Cardiac septum (tissue), 1 donor: ENCODE measurements around the gene MSX2. TPM values are rescaled to one million over a fixed set of nuclear protein-coding genes. Genes with fewer than 3 reads are reported as not detected.

Source experiments
- DNase-seq: peaks from one replicate; pipeline ENCODE4 v3.0.0-alpha.2; 2020; ENCODE audit warnings: low spot score
- intact Hi-C: fragments of 100-400 bp; cut with DNase I; formaldehyde crosslinking; loops from one replicate; pipeline ENCODE4 v1.14.0; 2022
- total RNA-seq: library from RNA; stranded (reverse); fragmentation: NEBNext Ultra II Directional; extraction: Animal tissue kit (Norgen Biotek cat#: 25700); gene quantifications from one replicate; pipeline ENCODE4 v1.2.1, GENCODE V29; 2021
- donor health status: DM: no; HTN: no; CAD: no.

Gene MSX2
- total RNA-seq, 1 donor from 2014 or later: 2.1 TPM

DNA sequence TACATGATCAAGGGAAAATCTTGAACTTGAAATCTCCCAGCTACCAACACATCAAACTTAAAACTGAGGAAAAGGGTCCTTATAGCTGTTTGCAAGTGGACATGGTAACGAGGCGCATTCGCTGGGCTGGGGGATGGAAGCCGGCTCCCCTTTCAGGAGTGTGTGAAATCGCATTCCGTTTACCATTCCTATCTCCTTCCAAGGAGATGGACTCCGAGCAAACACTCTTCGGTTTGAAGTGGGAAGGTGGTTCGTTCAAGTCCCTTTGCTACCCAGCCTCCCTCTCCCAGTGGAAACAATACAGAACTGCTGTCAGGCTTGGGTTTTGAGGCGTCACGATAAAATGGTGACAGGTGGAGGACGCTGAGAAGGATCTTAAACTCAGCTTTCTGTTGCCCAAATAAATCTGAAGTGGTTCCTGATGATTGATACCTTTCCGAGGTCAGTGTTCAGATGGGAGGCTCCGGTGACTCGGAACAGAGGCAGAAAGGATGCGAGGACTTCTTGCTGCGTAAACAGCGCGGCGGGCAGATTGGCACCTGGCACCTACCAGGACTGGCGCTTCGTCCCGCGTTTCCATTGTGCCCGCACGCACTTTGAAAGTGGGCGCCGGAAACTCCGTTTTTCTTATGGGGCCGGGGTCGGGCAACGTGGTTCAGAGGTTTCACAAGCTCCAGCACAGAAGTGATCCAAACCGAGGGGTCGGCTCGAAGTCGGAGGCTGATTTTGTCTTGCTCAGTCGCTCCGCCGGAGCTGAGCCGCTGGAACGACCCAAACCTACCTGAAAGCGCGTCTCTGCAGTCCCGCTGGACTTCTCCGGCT lies 7.0 kb downstream of the MSX2 start:
- no peak for DNase-seq
- intact Hi-C loops: no loop called here

GRCh38 chr5:174732036-174733020 lies 7.9 kb downstream of the MSX2 start:
- intact Hi-C loops: no loop called here

DNA sequence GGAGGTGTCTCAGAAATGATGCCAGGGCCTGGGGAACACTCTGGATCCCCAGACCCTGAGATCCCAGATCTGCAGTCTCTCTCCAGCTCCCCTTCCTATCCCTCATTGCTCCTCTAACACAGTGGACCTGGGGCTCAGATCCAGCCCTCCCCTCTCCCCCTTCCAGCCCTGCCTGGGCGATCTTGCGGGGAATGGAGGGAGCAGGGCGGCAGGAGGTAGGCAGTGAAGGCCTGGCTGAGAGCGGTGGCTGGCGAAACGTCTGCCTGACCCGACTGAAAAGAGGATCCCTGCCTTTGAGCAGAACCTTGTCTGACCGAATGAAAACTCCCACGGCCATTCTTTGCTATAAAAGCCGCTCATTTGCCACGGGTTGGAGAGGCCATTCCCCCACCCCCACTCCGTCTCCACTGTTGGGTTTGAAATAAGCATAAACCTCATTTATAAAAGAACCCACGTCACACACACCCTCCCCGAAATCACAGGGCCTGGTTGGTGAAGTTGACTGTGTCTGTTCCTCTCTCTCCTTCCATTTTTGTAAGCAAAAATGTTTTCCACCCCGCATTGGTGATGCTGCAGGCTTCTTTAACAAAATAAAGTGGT lies 8.8 kb downstream of the MSX2 start:
- intact Hi-C loops: no loop called here
- no peak for DNase-seq

More at GRCh38 chr5:174732036-174733020, 7.9 kb downstream of the MSX2 start:
- DNase-seq: no peak

- intact Hi-C loops: loop anchor here (2.0 kb wide), 1 partner anchor 315 kb away; no protein-coding TSS in a partner anchor
- no peak for DNase-seq
These were observed 9.5 kb downstream of the MSX2 start for GRCh38 chr5:174733836-174734235.

DNA sequence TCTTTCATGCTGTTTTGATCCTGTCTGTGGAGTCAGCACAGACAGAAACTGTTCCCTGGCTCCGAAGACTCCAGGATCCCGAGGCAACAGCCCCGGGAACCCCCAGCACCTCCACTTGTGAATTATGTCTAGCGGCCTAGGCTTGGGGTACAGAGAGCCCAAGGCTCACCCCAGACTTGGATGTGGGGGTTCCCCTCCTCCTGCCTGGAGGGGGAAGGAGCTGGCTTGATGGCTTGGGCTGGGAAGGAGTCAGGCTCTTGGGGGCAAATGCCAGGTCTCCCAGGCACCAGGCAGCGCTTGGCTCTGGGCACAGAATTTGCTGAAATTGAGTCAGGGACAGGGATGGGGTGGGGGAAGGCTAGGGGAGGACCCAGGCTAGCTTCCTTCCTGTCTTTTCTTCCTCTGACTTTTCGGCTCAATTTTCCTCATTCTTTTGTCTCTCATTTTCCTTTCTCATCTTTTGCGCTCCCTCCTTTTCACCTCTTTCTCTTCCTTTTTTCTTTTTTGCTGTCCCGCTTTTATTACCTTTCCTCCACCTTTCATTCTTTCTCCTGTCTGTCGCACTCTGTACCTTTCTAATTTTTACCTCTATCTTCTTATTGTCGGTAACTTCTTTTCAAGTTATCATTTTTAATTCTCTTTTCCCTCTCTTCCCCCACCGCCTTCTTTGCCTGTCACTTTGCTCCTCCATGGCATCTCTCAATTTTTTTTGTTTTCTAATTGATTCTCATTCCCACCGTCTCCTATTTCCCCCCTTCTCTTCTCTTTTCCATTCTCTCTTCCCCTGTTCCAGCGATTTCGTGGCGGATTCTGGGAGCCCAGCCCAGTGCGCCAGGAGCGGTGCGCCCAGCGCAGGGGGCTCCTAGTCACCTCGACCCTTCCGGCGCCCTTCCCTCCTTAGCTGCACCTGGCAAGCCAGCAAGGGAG lies 10.5 kb downstream of the MSX2 start:
- intact Hi-C loops: loop anchor here (2.0 kb wide), 1 partner anchor 316 kb away; no protein-coding TSS in a partner anchor

GRCh38 chr5:174735498-174736330 lies 11.3 kb downstream of the MSX2 start:
- DNase-seq: no peak
- intact Hi-C loops: loop anchor here (2.0 kb wide), 1 partner anchor 317 kb away; no protein-coding TSS in a partner anchor

More for the DNA sequence above, 10.5 kb downstream of the MSX2 start:
- DNase-seq: no peak

DNA sequence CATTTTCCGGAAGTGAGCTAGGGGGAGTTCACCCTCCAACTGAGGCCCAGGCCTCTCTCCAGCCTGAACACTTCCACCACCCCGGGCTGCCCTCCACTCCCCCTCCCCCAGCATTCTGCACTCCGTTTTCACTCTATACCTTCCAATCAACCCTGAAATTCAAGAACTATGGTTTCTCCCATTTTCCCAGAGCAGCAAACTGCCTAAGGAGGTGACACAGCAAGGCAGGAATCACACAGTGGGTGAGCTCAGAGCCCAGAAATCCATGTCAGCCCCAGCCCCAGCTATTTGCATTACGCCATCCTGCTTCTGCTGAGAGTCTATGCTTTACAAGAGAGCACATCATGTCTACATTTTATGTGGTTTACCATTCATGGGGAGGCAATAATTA lies 11.9 kb downstream of the MSX2 start:
- DNase-seq: no peak
- intact Hi-C loops: no loop called here

GRCh38 chr5:174736777-174737176 lies 12.4 kb downstream of the MSX2 start:
- intact Hi-C loops: no loop called here
- DNase-seq: no peak

GRCh38 chr5:174737330-174737729 lies 12.9 kb downstream of the MSX2 start:
- no peak for DNase-seq
- intact Hi-C loops: no loop called here

- intact Hi-C loops: no loop called here
- no peak for DNase-seq
These were observed 17.0 kb downstream of the MSX2 start for GRCh38 chr5:174741352-174741751.

- no peak for DNase-seq
- intact Hi-C loops: no loop called here
These were observed 20.5 kb downstream of the MSX2 start for GRCh38 chr5:174744896-174745295.

DNA sequence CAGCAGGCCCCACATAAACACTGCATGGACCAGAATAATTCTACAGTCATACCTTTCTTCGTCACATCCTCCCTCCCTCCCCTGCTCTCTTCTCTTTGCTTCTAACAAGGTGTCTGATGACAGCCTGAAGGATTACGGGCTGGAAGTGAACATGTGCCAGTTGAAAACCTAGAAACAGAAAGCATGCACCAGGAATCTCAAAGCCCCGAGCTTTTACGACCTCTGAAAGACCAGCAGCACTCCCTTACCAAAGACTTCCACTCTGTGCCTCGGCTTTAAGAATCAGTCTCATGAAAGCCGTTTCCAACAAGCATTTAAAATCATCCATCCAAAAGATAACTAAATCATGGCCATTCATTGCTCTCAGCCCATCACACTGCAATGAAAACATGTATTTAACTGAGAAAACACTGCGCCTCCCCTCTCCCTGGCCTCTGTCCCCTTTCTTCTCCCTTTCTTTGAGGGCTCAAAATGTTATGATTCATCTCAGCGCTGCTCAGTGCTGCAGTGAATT lies 21.3 kb downstream of the MSX2 start:
- intact Hi-C loops: no loop called here
- DNase-seq: no peak

GRCh38 chr5:174750711-174751110 lies 26.3 kb downstream of the MSX2 start:
- DNase-seq: no peak
- intact Hi-C loops: no loop called here

GRCh38 chr5:174751154-174752000 lies 27.0 kb downstream of the MSX2 start:
- intact Hi-C loops: no loop called here
- no peak for DNase-seq

GRCh38 chr5:174752121-174752520 lies 27.7 kb downstream of the MSX2 start:
- intact Hi-C loops: no loop called here
- DNase-seq: no peak

DNA sequence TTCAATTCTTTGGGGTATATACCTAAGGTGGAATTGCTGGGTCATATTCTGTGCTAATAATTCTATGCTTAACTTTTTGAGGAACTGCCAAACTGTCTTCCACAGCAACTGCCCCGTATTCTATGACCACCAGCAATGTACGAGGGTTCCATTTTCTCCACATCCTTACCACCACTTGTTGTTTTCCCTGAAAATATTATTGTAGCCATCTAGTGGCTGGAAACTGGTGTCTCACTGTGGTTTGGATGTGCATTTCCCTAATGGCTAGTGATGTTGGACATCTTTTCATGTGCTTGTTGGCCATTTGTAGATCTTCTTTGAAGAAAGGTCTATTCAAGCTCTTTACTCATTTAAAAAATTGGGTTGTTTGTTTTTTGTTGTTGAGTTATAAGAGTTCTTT lies 30.7 kb downstream of the MSX2 start:
- DNase-seq: no peak

GRCh38 chr5:174759091-174759490 lies 34.7 kb downstream of the MSX2 start:
- DNase-seq: no peak
- intact Hi-C loops: no loop called here

More for the DNA sequence above, 30.7 kb downstream of the MSX2 start:
- intact Hi-C loops: no loop called here
